GM23338 (cell line): ENCODE measurements around the gene MYH6. TPM values are rescaled to one million over a fixed set of nuclear protein-coding genes. Genes with fewer than 3 reads are reported as not detected.
"Not testable (repeated sequence)": the region's sequence is repeated elsewhere in the genome, so short reads cannot be mapped to it uniquely, and the experiment has no call there.

Experiments
- ATAC-seq: fragments of 200-7000 bp; cut with Tn5 transposase; 3 replicates; pipeline ENCODE4 v1.9.1; 2020
- DNase-seq: peaks from one replicate; pipeline ENCODE4 v3.0.0-alpha.2; 2015; ENCODE audit warnings: low spot score
- H2AFZ ChIP-seq: fragments of 200-600 bp; sonication (generic); 2 replicates; pipeline ENCODE4 v1.8.0; 2016; ENCODE audit warnings: antibody characterized with exemption, mild to moderate bottlenecking, moderate library complexity
- H3F3A ChIP-seq: fragments of 200-600 bp; sonication (generic); replicated peaks from 2 replicates; pipeline ENCODE4 v1.8.0; 2017; ENCODE audit warnings: antibody characterized with exemption, mixed run types, low read depth
- H3K27ac ChIP-seq: fragments of 200-600 bp; sonication (generic); 2 replicates; pipeline ENCODE4 v1.6.1; 2016; ENCODE audit warnings: low read depth
- H3K27me3 ChIP-seq: fragments of 200-600 bp; sonication (generic); 2 replicates; pipeline ENCODE4 v1.8.0; 2016; ENCODE audit warnings: mild to moderate bottlenecking, mixed run types, moderate library complexity; ENCODE audit not compliant: insufficient read depth
- H3K36me3 ChIP-seq: fragments of 200-600 bp; sonication (generic); 2 replicates; pipeline ENCODE4 v1.8.0; 2016; ENCODE audit warnings: mild to moderate bottlenecking; ENCODE audit not compliant: insufficient read depth
- H3K4me1 ChIP-seq: fragments of 200-600 bp; sonication (generic); 2 replicates; pipeline ENCODE4 v1.8.0; 2016; ENCODE audit warnings: mild to moderate bottlenecking, moderate library complexity; ENCODE audit not compliant: insufficient read depth
- H3K4me2 ChIP-seq: fragments of 200-600 bp; sonication (generic); 2 replicates; pipeline ENCODE4 v1.7.1; 2017; ENCODE audit warnings: mixed run types
- H3K4me3 ChIP-seq: fragments of 200-600 bp; sonication (generic); 2 replicates; pipeline ENCODE4 v1.6.1; 2016; ENCODE audit warnings: mixed run types
- H3K79me2 ChIP-seq: fragments of 200-600 bp; sonication (generic); replicated peaks from 2 replicates; pipeline ENCODE4 v1.8.0; 2017; ENCODE audit warnings: mild to moderate bottlenecking; ENCODE audit not compliant: insufficient read depth
- H3K9me2 ChIP-seq: fragments of 200-600 bp; sonication (generic); 2 replicates; pipeline ENCODE4 v1.8.0; 2017; ENCODE audit not compliant: insufficient read depth
- H4K20me1 ChIP-seq: fragments of 200-600 bp; sonication (generic); replicated peaks from 2 replicates; pipeline ENCODE4 v1.8.0; 2017; ENCODE audit warnings: mild to moderate bottlenecking; ENCODE audit not compliant: insufficient read depth
- H3K27ac Mint-ChIP-seq: 2 replicates; pipeline ENCODE4 v1.8.0; 2020; ENCODE audit warnings: inconsistent platforms, mild to moderate bottlenecking, moderate library complexity, mixed read lengths
- H3K27me3 Mint-ChIP-seq: 3 replicates; pipeline ENCODE4 v1.8.0; 2022; ENCODE audit warnings: low read depth, mild to moderate bottlenecking, moderate library complexity, mixed read lengths, inconsistent platforms; ENCODE audit not compliant: insufficient read depth, poor library complexity
- H3K36me3 Mint-ChIP-seq: 3 replicates; pipeline ENCODE4 v1.8.0; 2021; ENCODE audit warnings: low read depth, mild to moderate bottlenecking, inconsistent platforms, moderate library complexity, mixed read lengths
- H3K4me1 Mint-ChIP-seq: 3 replicates; pipeline ENCODE4 v1.8.0; 2020; ENCODE audit warnings: mild to moderate bottlenecking, inconsistent platforms, mixed read lengths
- H3K4me3 Mint-ChIP-seq: 3 replicates; pipeline ENCODE4 v1.8.0; 2021; ENCODE audit warnings: moderate library complexity, mild to moderate bottlenecking, inconsistent platforms, mixed read lengths
- H3K9me3 Mint-ChIP-seq: 3 replicates; pipeline ENCODE4 v1.8.0; 2020; ENCODE audit warnings: moderate library complexity, mild to moderate bottlenecking, inconsistent platforms, mixed read lengths
- CREB1 ChIP-seq: fragments of 250-450 bp; sonication (Bioruptor Pico); IDR thresholded peaks from 2 replicates; pipeline ENCODE4 v1.5.0; 2020; ENCODE audit warnings: low read depth, mild to moderate bottlenecking, moderate library complexity
- EZH2 ChIP-seq: fragments of 200-600 bp; sonication (generic); IDR thresholded peaks from one replicate; pipeline ENCODE4 v1.8.0; 2017; ENCODE audit warnings: antibody characterized with exemption, mild to moderate bottlenecking, low read depth; ENCODE audit not compliant: unreplicated experiment
- EZH2phosphoT487 ChIP-seq: fragments of 200-600 bp; sonication (generic); IDR thresholded peaks from one replicate; pipeline ENCODE4 v1.8.1; 2018; ENCODE audit warnings: antibody characterized with exemption; ENCODE audit not compliant: unreplicated experiment
- STAT1 ChIP-seq: IDR thresholded peaks from one replicate; pipeline ENCODE4 v1.6.1; 2016; ENCODE audit warnings: antibody characterized with exemption; ENCODE audit not compliant: unreplicated experiment
- polyA plus RNA-seq: library from polyadenylated mRNA; unstranded; fragments of >200 nt; fragmentation: Nextera tagmentation; extraction: Ambion mirVana; gene quantifications from 2 replicates; pipeline ENCODE4 v1.2.1, GENCODE V29; 2016
- total RNA-seq: library from RNA; depleted of rRNA; stranded (reverse); fragments of >200 nt; shearing (Covaris generic); gene quantifications from 2 replicates; pipeline ENCODE4 v1.2.3, GENCODE V29; 2014
- TF ChIP-seq, protein P1 (sequence below), 2 experiments: fragments of 200-600 bp in 1 of 2; sonication (generic) in 1 of 2; conservative IDR thresholded peaks; 2 replicates each; pipeline versions ENCODE4 v1.5.1 to v1.6.1; 2016 to 2017; ENCODE audit warnings: antibody characterized with exemption in 2 of 2, low read depth in 2 of 2, mild to moderate bottlenecking in 2 of 2, moderate library complexity in 1 of 2
- TF ChIP-seq, protein P2 (sequence below): fragments of 250-450 bp; sonication (Bioruptor Pico); IDR thresholded peaks from 2 replicates; pipeline ENCODE4 v1.5.0; 2020; ENCODE audit warnings: mild to moderate bottlenecking, moderate library complexity

MYH6 gene
- total and polyA plus RNA-seq, 2 experiments from 2014 or later, result 0.03 to 0.10 TPM

DNA sequence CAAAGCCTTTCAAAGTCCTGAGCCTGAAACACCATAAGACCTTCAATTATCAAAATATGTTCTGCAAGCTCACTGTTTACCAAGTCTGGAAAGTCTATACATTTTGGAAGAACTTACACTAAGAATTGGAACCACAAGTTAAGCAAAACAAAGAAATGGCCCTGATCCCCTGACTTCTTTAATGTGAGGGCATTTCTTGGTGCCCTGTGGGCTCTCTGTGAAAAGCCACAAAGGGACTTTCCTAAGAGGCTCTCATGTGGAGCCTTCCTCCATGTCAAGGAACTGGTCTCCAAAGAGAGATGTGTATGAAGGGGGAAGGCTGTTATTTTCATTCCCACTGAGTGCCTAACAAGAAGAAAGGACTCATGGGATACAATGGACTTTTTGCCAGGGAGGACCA is 13.5 kb upstream of the MYH6 start:
- H3K27ac Mint-ChIP-seq, result no peak overlapping the region

DNA sequence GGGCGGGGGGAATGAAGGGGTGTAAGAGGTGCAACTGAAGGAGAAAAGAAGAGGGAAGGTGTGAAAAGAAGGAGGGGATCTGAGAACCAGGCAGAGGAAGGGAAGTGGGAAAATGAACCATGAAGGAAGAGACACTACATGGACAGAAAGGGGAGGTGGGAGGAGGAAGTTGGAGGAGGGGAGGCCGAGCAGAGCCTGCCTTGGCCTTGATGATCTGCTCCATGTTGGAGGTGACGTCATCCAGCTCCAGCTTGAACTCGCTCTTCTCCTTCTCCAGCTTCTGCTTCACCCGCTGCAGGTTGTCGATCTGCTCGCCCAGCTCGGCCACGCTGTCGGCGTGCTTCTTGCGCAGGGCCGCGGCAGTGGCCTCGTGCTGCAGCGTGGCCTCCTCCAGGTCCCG is 11.6 kb upstream of the MYH6 start:
- not testable (repeated sequence) for H3K4me2 ChIP-seq, H3K27ac Mint-ChIP-seq, H3K36me3 Mint-ChIP-seq, H3K4me1 Mint-ChIP-seq, H3K79me2 ChIP-seq, ATAC-seq, H3K27me3 ChIP-seq, H3K27ac ChIP-seq, H4K20me1 ChIP-seq, H3K36me3 ChIP-seq, DNase-seq, H3K4me3 ChIP-seq, H3K4me3 Mint-ChIP-seq, H3K9me3 Mint-ChIP-seq, H2AFZ ChIP-seq, H3F3A ChIP-seq, H3K4me1 ChIP-seq
- peaks cover 13% of the 10 kb centered on the region for H3K9me2 ChIP-seq
- peaks cover 33% of the 10 kb centered on the region for H3K27me3 Mint-ChIP-seq

More for the DNA sequence above, 13.5 kb upstream of the MYH6 start:
- ATAC-seq (no peak), DNase-seq (no peak)
- Histone ChIP-seq H3K36me3 (no peaks in the 10 kb centered on the region), H4K20me1 (no peaks in the 10 kb centered on the region), H3K4me2 (no peak overlapping the region), H2AFZ (no peak overlapping the region), H3K27me3 (no peaks in the 10 kb centered on the region), H3K27ac (no peak overlapping the region), H3K79me2 (no peaks in the 10 kb centered on the region), H3K9me2 (peaks cover 10% of the 10 kb centered on the region), H3F3A (no peaks in the 10 kb centered on the region), H3K4me1 (no peaks in the 10 kb centered on the region), H3K4me3 (no peak overlapping the region)
- Mint-ChIP-seq H3K9me3 (no peaks in the 10 kb centered on the region; the same call in 2 of the 3 replicates), H3K27me3 (peaks cover 28% of the 10 kb centered on the region), H3K4me3 (no peak overlapping the region), H3K4me1 (no peaks in the 10 kb centered on the region; the same call in 2 of the 3 replicates), H3K36me3 (no peaks in the 10 kb centered on the region; the same call in 2 of the 3 replicates)
- TF ChIP-seq, protein P1, sequence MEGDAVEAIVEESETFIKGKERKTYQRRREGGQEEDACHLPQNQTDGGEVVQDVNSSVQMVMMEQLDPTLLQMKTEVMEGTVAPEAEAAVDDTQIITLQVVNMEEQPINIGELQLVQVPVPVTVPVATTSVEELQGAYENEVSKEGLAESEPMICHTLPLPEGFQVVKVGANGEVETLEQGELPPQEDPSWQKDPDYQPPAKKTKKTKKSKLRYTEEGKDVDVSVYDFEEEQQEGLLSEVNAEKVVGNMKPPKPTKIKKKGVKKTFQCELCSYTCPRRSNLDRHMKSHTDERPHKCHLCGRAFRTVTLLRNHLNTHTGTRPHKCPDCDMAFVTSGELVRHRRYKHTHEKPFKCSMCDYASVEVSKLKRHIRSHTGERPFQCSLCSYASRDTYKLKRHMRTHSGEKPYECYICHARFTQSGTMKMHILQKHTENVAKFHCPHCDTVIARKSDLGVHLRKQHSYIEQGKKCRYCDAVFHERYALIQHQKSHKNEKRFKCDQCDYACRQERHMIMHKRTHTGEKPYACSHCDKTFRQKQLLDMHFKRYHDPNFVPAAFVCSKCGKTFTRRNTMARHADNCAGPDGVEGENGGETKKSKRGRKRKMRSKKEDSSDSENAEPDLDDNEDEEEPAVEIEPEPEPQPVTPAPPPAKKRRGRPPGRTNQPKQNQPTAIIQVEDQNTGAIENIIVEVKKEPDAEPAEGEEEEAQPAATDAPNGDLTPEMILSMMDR (conservative IDR thresholded peaks at IDR 0.05; ENCODE audit: low read depth in 2 of 2), result no peak
- TF ChIP-seq CREB1 (CRISPR knock-in tag) (no peak), EZH2 (no peak), EZH2phosphoT487 (no peak), STAT1 (no peak)
- TF ChIP-seq, protein P2, sequence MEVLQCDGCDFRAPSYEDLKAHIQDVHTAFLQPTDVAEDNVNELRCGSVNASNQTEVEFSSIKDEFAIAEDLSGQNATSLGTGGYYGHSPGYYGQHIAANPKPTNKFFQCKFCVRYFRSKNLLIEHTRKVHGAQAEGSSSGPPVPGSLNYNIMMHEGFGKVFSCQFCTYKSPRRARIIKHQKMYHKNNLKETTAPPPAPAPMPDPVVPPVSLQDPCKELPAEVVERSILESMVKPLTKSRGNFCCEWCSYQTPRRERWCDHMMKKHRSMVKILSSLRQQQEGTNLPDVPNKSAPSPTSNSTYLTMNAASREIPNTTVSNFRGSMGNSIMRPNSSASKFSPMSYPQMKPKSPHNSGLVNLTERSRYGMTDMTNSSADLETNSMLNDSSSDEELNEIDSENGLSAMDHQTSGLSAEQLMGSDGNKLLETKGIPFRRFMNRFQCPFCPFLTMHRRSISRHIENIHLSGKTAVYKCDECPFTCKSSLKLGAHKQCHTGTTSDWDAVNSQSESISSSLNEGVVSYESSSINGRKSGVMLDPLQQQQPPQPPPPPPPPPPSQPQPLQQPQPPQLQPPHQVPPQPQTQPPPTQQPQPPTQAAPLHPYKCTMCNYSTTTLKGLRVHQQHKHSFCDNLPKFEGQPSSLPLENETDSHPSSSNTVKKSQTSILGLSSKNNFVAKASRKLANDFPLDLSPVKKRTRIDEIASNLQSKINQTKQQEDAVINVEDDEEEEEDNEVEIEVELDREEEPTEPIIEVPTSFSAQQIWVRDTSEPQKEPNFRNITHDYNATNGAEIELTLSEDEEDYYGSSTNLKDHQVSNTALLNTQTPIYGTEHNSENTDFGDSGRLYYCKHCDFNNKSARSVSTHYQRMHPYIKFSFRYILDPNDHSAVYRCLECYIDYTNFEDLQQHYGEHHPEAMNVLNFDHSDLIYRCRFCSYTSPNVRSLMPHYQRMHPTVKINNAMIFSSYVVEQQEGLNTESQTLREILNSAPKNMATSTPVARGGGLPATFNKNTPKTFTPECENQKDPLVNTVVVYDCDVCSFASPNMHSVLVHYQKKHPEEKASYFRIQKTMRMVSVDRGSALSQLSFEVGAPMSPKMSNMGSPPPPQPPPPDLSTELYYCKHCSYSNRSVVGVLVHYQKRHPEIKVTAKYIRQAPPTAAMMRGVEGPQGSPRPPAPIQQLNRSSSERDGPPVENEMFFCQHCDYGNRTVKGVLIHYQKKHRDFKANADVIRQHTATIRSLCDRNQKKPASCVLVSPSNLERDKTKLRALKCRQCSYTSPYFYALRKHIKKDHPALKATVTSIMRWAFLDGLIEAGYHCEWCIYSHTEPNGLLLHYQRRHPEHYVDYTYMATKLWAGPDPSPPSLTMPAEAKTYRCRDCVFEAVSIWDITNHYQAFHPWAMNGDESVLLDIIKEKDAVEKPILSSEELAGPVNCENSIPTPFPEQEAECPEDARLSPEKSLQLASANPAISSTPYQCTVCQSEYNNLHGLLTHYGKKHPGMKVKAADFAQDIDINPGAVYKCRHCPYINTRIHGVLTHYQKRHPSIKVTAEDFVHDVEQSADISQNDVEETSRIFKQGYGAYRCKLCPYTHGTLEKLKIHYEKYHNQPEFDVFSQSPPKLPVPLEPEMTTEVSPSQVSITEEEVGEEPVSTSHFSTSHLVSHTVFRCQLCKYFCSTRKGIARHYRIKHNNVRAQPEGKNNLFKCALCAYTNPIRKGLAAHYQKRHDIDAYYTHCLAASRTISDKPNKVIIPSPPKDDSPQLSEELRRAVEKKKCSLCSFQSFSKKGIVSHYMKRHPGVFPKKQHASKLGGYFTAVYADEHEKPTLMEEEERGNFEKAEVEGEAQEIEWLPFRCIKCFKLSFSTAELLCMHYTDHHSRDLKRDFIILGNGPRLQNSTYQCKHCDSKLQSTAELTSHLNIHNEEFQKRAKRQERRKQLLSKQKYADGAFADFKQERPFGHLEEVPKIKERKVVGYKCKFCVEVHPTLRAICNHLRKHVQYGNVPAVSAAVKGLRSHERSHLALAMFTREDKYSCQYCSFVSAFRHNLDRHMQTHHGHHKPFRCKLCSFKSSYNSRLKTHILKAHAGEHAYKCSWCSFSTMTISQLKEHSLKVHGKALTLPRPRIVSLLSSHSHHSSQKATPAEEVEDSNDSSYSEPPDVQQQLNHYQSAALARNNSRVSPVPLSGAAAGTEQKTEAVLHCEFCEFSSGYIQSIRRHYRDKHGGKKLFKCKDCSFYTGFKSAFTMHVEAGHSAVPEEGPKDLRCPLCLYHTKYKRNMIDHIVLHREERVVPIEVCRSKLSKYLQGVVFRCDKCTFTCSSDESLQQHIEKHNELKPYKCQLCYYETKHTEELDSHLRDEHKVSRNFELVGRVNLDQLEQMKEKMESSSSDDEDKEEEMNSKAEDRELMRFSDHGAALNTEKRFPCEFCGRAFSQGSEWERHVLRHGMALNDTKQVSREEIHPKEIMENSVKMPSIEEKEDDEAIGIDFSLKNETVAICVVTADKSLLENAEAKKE (CRISPR knock-in tag), result no peak
